ENCODE results near the gene HNRNPA0. TPM values are rescaled to one million over a fixed set of nuclear protein-coding genes. Genes with fewer than 3 reads are reported as not detected.

The HNRNPA0 gene
- total and polyA plus RNA-seq, 10 donors, result 11.2 to 32.3 (median 22.1) TPM

- no peak overlapping the region for H3K4me3 ChIP-seq
- TF ChIP-seq POLR2A (IDR thresholded peaks at IDR 0.05) (no peak), POLR2AphosphoS5 (IDR thresholded peaks at IDR 0.05) (no peak), CTCF (IDR thresholded peaks at IDR 0.05 in 8 of 11, conservative IDR thresholded peaks at IDR 0.05 in 3 of 11) (no peak)
- H3K36me3 ChIP-seq, result peaks cover 0 to 6% (median 0%) of the 10 kb centered on the region in 6 donors
- no peak for DNase-seq
- 66 to 76% (median 75%) methylated on average over 2 of the region's 2 CpGs for WGBS, 5 donors
- H3K27ac ChIP-seq, result no peak overlapping the region
- H3K9me3 ChIP-seq, result no peaks in the 10 kb centered on the region
- H3K27me3 ChIP-seq (replicated peaks in 1 of 7), result no peaks in the 10 kb centered on the region
- intact Hi-C loops (cut with DNase I; ENCODE audit: low total_unique reads), result no loop called here
- H3K4me1 ChIP-seq, result no peaks in the 10 kb centered on the region
Measured at GRCh38 chr5:137724251-137724650, 29.9 kb downstream of the HNRNPA0 start.

GRCh38 chr5:137718611-137719010 lies 35.6 kb downstream of the HNRNPA0 start:
- H3K4me1 ChIP-seq, result no peaks in the 10 kb centered on the region
- H3K27ac ChIP-seq, result no peak overlapping the region
- no peak for DNase-seq
- H3K27me3 ChIP-seq (replicated peaks in 1 of 7), result no peaks in the 10 kb centered on the region
- peaks cover 0 to 10% (median 0%) of the 10 kb centered on the region in 6 donors for H3K36me3 ChIP-seq
- no peak for TF ChIP-seq POLR2A (IDR thresholded peaks at IDR 0.05)
- TF ChIP-seq POLR2AphosphoS5 (IDR thresholded peaks at IDR 0.05), result no peak
- TF ChIP-seq CTCF (IDR thresholded peaks at IDR 0.05 in 8 of 11, conservative IDR thresholded peaks at IDR 0.05 in 3 of 11), result no peak
- no peak overlapping the region for H3K4me3 ChIP-seq
- intact Hi-C loops (cut with DNase I; ENCODE audit: low total_unique reads), result no loop called here
- peaks cover 0 to 10% (median 8%) of the 10 kb centered on the region in 8 donors for H3K9me3 ChIP-seq

GRCh38 chr5:137716337-137716736 lies 37.8 kb downstream of the HNRNPA0 start:
- Histone ChIP-seq H3K9me3 (peaks cover 0 to 23% (median 17%) of the 10 kb centered on the region in 8 donors), H3K27me3 (replicated peaks in 1 of 7) (no peaks in the 10 kb centered on the region), H3K27ac (no peak overlapping the region), H3K36me3 (peaks cover 0 to 13% (median 0%) of the 10 kb centered on the region in 6 donors), H3K4me3 (no peak overlapping the region), H3K4me1 (no peaks in the 10 kb centered on the region)
- intact Hi-C loops (cut with DNase I; ENCODE audit: low total_unique reads), result no loop called here
- TF ChIP-seq POLR2A (IDR thresholded peaks at IDR 0.05) (no peak), POLR2AphosphoS5 (IDR thresholded peaks at IDR 0.05) (no peak), CTCF (IDR thresholded peaks at IDR 0.05 in 8 of 11, conservative IDR thresholded peaks at IDR 0.05 in 3 of 11) (no peak)
- WGBS, 5 donors, result 89 to 98% (median 95%) methylated on average over 3 of the region's 3 CpGs
- DNase-seq, result no peak

- no peaks in the 10 kb centered on the region for H3K27me3 ChIP-seq (replicated peaks in 1 of 7)
- no peak for DNase-seq
- H3K27ac ChIP-seq, result no peak overlapping the region
- intact Hi-C loops (cut with DNase I; ENCODE audit: low total_unique reads), result no loop called here
- TF ChIP-seq POLR2A (IDR thresholded peaks at IDR 0.05) (no peak), CTCF (IDR thresholded peaks at IDR 0.05 in 8 of 11, conservative IDR thresholded peaks at IDR 0.05 in 3 of 11) (no peak), POLR2AphosphoS5 (IDR thresholded peaks at IDR 0.05) (no peak)
- no peak overlapping the region for H3K4me3 ChIP-seq
- no peaks in the 10 kb centered on the region for H3K4me1 ChIP-seq
- H3K36me3 ChIP-seq, result peaks cover 0 to 13% (median 0%) of the 10 kb centered on the region in 6 donors
- peaks cover 0 to 23% (median 17%) of the 10 kb centered on the region in 8 donors for H3K9me3 ChIP-seq
- 90 to 100% (median 95%) methylated on average over 1 of the region's 1 CpG for WGBS, 5 donors
Measured at GRCh38 chr5:137715456-137715855, 38.7 kb downstream of the HNRNPA0 start.

Data from spleen (tissue), 11 donors.